ENCODE data around the gene CUL9.

DNA sequence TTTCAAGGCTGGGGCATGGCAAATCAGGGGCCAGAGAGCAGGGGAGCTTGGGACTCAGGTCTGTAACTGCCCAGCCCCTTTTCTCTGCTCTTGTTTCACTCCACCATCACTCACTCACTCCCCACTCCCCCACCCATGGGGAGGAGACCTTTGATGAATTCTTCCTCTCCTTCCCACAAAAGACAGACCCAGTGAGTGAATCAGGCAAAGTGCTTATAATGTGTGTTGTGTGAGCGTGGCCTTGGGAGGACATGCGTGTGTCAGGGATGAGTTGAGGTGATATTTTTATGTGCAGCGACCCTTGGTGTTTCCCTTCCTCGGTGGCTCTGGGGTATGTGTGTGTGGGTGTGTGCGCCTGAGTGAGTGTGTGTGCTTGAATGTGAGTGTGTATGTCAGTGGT, 1.0 kb upstream of the CUL9 start:
- TF ChIP-seq, protein P1, sequence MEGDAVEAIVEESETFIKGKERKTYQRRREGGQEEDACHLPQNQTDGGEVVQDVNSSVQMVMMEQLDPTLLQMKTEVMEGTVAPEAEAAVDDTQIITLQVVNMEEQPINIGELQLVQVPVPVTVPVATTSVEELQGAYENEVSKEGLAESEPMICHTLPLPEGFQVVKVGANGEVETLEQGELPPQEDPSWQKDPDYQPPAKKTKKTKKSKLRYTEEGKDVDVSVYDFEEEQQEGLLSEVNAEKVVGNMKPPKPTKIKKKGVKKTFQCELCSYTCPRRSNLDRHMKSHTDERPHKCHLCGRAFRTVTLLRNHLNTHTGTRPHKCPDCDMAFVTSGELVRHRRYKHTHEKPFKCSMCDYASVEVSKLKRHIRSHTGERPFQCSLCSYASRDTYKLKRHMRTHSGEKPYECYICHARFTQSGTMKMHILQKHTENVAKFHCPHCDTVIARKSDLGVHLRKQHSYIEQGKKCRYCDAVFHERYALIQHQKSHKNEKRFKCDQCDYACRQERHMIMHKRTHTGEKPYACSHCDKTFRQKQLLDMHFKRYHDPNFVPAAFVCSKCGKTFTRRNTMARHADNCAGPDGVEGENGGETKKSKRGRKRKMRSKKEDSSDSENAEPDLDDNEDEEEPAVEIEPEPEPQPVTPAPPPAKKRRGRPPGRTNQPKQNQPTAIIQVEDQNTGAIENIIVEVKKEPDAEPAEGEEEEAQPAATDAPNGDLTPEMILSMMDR (IDR thresholded peaks at IDR 0.05), result no peak
- TF ChIP-seq POLR2A (IDR thresholded peaks at IDR 0.05; ENCODE audit: low read depth) (no peak), POLR2AphosphoS5 (IDR thresholded peaks at IDR 0.05) (no peak)
